Esophagus (tissue), 2 donors: ENCODE measurements around the gene MPPED2. TPM values are rescaled to one million over a fixed set of nuclear protein-coding genes. Genes with fewer than 3 reads are reported as not detected.

Experiments
- H3K27ac ChIP-seq, 2 donors: one replicate each; pipeline ENCODE4 v1.5.1; 2013; ENCODE audit warnings: low read depth in 2 of 2, mild to moderate bottlenecking in 2 of 2, inconsistent platforms in 1 of 2, low read length in 1 of 2, moderate library complexity in 1 of 2
- H3K27me3 ChIP-seq, 2 donors: one replicate each; pipeline ENCODE4 v1.6.1; 2013; ENCODE audit warnings: low read length in 2 of 2, control low read depth in 1 of 2, mild to moderate bottlenecking in 1 of 2; ENCODE audit not compliant: insufficient read depth in 2 of 2, control insufficient read depth in 1 of 2
- H3K36me3 ChIP-seq, 2 donors: one replicate each; pipeline ENCODE4 v1.6.1; 2013; ENCODE audit warnings: low read length in 1 of 2; ENCODE audit not compliant: control insufficient read depth in 2 of 2, insufficient read depth in 2 of 2
- H3K4me1 ChIP-seq, 2 donors: one replicate each; pipeline ENCODE4 v1.6.1; 2013; ENCODE audit warnings: low read length in 1 of 2; ENCODE audit not compliant: control insufficient read depth in 2 of 2, insufficient read depth in 2 of 2
- H3K4me3 ChIP-seq, 2 donors: one replicate each; pipeline ENCODE4 v1.5.1; 2013; ENCODE audit warnings: low read length in 2 of 2, mild to moderate bottlenecking in 2 of 2, low read depth in 1 of 2, moderate library complexity in 1 of 2
- H3K9me3 ChIP-seq, 2 donors: one replicate each; pipeline ENCODE4 v1.6.1; 2013; ENCODE audit warnings: mild to moderate bottlenecking in 2 of 2, low read depth in 1 of 2, low read length in 1 of 2, moderate library complexity in 1 of 2; ENCODE audit not compliant: control insufficient read depth in 2 of 2, insufficient read depth in 1 of 2
- WGBS, 2 donors: extraction: QIAGEN DNeasy Blood & Tissue Kit; methylation state at CpG; one replicate each; pipeline ENCODE4 v1.1.7; 2013; 5-methylcytosine and 5-hydroxymethylcytosine counted together
- polyA plus RNA-seq, 2 donors: library from polyadenylated mRNA; stranded (reverse); fragments of 200-250 nt; gene quantifications; one replicate each; pipeline ENCODE4 v1.2.3, GENCODE V29; 2013
- donor health status: healthy with polysubstance abuse.
- donor health status: Bipolar disorder and iron deficiency.

The MPPED2 gene
- polyA plus RNA-seq, 2 donors: 0.58 to 1.4 TPM

DNA sequence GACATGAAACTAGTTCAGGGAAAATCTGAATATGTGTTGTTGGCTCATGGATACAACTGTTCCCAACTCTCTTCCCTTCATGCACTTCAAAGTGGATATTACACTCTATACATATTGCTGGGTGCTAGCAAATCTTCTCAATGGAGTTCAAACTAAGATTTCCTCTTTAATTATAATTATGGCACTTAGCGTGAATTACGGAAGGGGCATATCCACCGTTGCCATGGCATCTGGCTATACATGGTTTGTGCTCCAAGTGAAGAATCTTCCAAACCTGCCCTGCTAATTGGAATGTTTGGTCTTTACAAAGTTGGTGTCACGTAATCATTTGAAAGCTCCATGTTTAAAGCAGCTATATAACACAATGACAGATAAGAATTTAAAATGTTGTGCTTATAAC, 5.6 kb downstream of the MPPED2 start:
- WGBS, 2 donors: 89 to 95% methylated on average over 4 of the region's 4 CpGs
- Histone ChIP-seq H3K36me3 (no peaks in the 10 kb centered on the region), H3K4me3 (no peak overlapping the region), H3K27me3 (peaks cover 0 to 6% of the 10 kb centered on the region in 2 donors), H3K27ac (no peak overlapping the region), H3K9me3 (peaks cover 0 to 3% of the 10 kb centered on the region in 2 donors), H3K4me1 (peaks cover 0 to 4% of the 10 kb centered on the region in 2 donors)

DNA sequence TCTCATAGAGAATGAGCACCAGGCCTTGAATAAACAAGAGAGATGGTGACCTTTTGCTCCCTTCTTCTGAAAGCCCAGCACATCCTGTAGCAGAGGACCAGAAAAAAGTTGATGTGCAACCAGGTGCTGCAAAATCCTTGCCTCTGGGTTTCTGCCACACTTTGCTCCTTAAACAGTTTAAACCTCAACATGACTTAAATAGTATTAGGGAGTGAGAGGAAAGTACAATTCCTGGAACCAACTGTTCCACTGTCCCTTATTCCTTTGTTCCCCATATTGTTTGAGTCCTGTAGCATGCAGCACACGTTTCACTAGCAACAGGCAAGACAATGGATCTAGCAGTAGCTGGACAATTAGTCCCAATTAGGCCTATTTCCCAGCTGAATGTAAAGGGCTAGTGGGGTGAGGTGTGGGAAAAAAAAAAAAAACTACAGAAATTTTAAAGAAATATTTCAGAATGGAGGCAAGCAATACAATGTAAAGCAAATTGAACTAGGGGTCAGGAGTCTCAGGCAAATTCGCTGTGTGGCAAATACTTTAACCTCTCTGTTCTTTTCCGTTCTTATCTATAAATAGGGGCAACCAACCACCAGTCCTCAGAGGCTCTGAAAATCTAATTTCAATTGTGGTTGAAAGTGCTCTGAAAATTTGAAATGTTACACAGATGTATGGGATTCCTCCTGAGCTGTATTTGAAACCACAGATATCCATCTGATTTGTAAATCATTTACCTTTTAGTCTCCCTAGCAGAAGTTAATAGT, 6.6 kb downstream of the MPPED2 start:
- H3K4me3 ChIP-seq: no peak overlapping the region
- peaks cover 0 to 3% of the 10 kb centered on the region in 2 donors for H3K9me3 ChIP-seq
- 84 to 86% methylated on average over 3 of the region's 3 CpGs for WGBS, 2 donors
- H3K27ac ChIP-seq: no peak overlapping the region
- no peaks in the 10 kb centered on the region for H3K36me3 ChIP-seq
- H3K27me3 ChIP-seq: peaks cover 0 to 4% of the 10 kb centered on the region in 2 donors
- H3K4me1 ChIP-seq: peaks cover 0 to 4% of the 10 kb centered on the region in 2 donors

DNA sequence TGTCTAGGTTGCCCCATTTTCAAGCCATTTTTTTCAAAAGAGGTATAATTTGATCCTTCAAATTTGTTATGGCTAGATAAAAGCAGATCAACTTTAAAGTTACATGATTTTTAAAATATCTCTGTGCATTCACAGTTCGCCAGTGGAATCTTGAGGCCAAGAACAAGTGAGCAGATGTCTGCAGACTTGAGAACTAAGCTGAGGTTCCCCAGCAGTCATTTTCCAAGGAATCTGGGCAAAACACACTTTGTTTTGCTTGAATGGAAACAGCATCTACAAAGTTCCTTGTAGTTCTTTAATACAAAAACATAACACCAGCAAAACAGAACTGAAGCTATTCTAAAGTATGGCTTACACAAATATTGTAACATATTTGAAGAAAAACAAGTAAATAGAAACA, 7.7 kb downstream of the MPPED2 start:
- no peak overlapping the region for H3K27ac ChIP-seq
- H3K36me3 ChIP-seq: no peaks in the 10 kb centered on the region
- H3K4me3 ChIP-seq: no peak overlapping the region
- 91 to 94% methylated on average over 1 of the region's 1 CpG for WGBS, 2 donors
- no peaks in the 10 kb centered on the region for H3K4me1 ChIP-seq
- H3K9me3 ChIP-seq: no peaks in the 10 kb centered on the region
- no peaks in the 10 kb centered on the region for H3K27me3 ChIP-seq

DNA sequence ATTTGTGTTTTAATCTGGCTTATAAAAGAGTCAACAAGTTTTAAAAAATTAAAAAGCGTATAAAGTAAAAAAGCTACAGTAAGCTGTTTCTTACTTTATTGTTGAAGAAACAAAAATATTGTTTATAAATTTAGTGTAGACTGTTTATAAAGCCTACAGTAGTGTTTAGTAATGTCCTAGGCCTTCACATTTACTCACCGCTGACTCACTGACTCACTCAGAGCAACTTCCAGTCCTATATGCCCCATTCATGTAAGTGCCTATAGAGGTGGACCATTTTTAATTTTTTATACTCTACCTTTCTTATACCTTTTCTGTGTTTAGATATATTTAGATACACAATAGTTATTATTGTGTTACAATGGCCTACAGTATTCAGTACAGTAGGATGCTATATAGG, 12.2 kb downstream of the MPPED2 start:
- Histone ChIP-seq H3K4me1 (no peaks in the 10 kb centered on the region), H3K36me3 (no peaks in the 10 kb centered on the region), H3K4me3 (no peak overlapping the region), H3K27me3 (no peaks in the 10 kb centered on the region), H3K9me3 (no peaks in the 10 kb centered on the region), H3K27ac (no peak overlapping the region)
- whole genome bisulfite sequencing, 2 donors: 94 to 97% methylated on average over 2 of the region's 2 CpGs

DNA sequence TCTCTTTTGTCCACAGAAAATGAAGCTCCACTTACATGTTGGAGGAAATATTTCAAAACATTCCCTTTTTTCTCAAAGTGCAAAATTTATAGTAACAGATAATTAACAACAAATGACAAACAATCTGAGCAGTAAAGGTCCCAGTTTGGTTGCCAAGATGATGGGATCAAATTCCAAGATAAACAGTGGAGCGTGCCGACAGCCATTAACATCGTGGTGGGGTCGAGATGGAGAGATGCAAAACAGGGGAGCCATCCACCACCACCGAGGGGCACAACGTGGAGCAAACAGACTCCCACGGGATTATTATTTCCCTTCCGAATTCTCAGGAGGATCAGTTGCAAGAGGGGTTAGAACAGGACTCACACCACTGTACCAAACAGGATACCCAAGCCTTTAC, 17.2 kb downstream of the MPPED2 start:
- H3K4me3 ChIP-seq: no peak overlapping the region
- no peaks in the 10 kb centered on the region for H3K27me3 ChIP-seq
- WGBS, 2 donors: 59 to 72% methylated on average over 8 of the region's 8 CpGs
- no peaks in the 10 kb centered on the region for H3K9me3 ChIP-seq
- H3K27ac ChIP-seq: no peak overlapping the region
- H3K4me1 ChIP-seq: no peaks in the 10 kb centered on the region
- H3K36me3 ChIP-seq: no peaks in the 10 kb centered on the region

DNA sequence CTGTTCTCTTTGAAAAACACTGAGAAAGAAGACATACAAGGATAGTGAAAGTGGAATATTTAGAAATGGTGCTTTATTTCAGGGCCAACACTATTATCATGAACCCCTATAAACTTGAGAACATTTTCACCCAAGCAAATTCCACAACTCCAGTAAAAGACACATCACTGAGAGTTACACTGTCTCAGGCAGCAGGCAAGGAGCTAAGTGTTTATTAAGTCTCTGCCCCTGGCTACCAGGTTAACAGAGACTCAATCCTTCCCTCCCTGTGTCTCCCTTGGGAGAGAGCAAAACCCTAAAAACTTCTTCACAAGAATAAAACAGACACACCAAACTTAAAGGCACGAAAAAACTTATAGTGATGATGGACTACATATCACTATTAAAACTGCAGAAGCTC, 18.5 kb downstream of the MPPED2 start:
- Histone ChIP-seq H3K4me3 (no peak overlapping the region), H3K9me3 (no peaks in the 10 kb centered on the region), H3K27me3 (no peaks in the 10 kb centered on the region), H3K27ac (no peak overlapping the region), H3K36me3 (no peaks in the 10 kb centered on the region), H3K4me1 (no peaks in the 10 kb centered on the region)
- 72 to 89% methylated on average over 1 of the region's 1 CpG for WGBS, 2 donors

DNA sequence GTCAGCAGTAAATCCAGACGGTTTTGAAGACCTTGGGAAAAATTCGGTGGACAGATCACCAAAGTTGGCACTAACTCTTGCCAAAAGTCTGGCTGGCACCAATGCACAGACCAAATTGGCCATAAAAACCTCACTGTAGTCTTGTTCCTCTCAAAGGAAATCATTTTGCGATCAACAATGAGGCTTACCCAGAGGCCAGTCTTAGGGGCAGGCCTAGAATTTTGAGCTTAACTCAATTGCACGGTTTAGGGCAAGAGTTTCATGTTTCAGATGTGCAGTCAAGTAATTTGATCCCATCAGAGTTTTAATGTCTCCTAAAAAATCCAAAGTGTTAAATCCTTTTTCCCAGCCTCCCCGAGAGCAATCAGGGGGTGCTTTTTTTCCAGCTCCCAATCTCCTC, 19.0 kb downstream of the MPPED2 start:
- no peaks in the 10 kb centered on the region for H3K9me3 ChIP-seq
- no peaks in the 10 kb centered on the region for H3K27me3 ChIP-seq
- no peak overlapping the region for H3K4me3 ChIP-seq
- no peaks in the 10 kb centered on the region for H3K4me1 ChIP-seq
- whole genome bisulfite sequencing, 2 donors: 55 to 57% methylated on average over 5 of the region's 5 CpGs
- no peaks in the 10 kb centered on the region for H3K36me3 ChIP-seq
- H3K27ac ChIP-seq: no peak overlapping the region

DNA sequence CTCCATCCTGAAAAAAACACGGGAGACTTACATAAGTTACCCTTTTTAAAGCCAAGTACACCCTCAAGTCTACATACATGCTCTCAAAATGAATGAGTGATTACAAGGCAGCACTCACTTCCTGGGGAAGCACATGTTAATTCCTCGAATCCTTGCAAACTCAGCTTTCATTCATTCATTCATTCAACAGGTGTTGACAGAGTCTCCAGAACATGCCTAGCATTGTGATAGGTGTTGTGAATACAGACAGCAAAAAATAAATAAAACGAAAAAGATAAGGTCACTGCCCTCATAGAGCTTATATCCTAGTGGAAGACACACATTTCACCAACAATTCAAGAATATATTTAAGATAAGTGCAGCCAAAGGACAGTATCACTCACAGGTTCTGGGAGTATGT, 19.7 kb downstream of the MPPED2 start:
- no peaks in the 10 kb centered on the region for H3K36me3 ChIP-seq
- no peaks in the 10 kb centered on the region for H3K4me1 ChIP-seq
- 79 to 84% methylated on average over 3 of the region's 3 CpGs for WGBS, 2 donors
- no peaks in the 10 kb centered on the region for H3K9me3 ChIP-seq
- H3K4me3 ChIP-seq: no peak overlapping the region
- no peak overlapping the region for H3K27ac ChIP-seq
- H3K27me3 ChIP-seq: no peaks in the 10 kb centered on the region

DNA sequence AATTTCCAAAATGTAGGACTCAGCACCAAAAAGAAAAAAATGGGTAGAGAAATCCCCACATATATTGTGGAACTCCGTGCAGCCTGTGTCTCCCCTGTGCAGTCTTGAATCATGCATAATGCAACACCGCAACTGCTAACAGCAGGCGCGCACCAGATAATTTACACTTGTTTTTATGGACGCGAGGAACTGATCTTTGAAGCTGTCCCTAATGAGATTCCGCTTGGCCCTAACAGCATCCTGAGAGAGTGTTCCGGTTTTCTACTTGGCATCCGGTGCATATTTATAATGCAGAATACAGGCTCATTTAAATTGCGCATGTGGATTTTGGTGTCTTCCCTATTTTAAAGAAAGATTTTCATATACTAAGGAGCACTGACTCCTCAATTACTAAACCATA, 21.1 kb downstream of the MPPED2 start:
- 69 to 72% methylated on average over 10 of the region's 10 CpGs for WGBS, 2 donors
- Histone ChIP-seq H3K27me3 (no peaks in the 10 kb centered on the region), H3K4me3 (no peak overlapping the region), H3K36me3 (no peaks in the 10 kb centered on the region), H3K27ac (no peak overlapping the region), H3K9me3 (no peaks in the 10 kb centered on the region), H3K4me1 (no peaks in the 10 kb centered on the region)

DNA sequence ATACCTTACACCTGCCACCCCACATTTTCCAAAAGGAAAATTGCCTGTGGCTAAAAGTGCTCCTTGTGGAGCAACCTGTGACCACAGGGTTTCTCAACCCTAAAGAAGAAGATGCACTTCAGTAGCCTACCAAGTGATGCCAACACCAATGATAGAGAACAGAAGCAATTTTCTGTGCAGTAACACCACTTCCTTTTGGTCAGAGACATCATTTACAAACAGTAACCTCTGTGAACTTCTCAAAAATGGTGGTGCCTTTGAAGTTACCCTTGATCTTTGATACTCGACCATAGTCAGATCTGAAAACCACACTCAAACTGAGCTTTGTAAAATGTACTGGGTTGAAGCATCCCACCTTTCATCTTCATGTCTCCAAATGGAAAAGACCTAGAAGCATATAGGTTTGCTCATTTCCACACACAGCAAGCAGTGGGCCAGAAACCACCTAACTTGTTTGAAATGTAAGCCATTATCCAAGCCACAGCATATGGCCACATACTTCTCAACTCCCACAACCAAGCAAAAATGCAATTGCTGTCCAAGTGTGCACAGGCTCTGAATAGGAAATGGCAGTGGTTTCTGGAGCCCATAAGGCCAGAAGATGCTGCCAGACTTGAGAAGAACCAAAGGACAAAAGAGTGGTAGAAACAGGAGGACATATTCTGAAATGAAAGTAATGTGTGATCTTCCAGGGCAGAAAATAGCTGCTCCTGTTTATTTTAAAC, 24.3 kb downstream of the MPPED2 start:
- no peaks in the 10 kb centered on the region for H3K36me3 ChIP-seq
- no peaks in the 10 kb centered on the region for H3K9me3 ChIP-seq
- H3K4me1 ChIP-seq: no peaks in the 10 kb centered on the region
- H3K27ac ChIP-seq: no peak overlapping the region
- no peak overlapping the region for H3K4me3 ChIP-seq
- H3K27me3 ChIP-seq: no peaks in the 10 kb centered on the region
- 73 to 74% methylated on average over 1 of the region's 1 CpG for WGBS, 2 donors
